HL-60 (cell line): ENCODE results near the gene PTGR3.

Experiments used
- GABPA ChIP-seq: IDR thresholded peaks from 2 replicates; pipeline ENCODE4 v1.6.1; 2012; ENCODE audit warnings: low read depth
- POLR2AphosphoS5 ChIP-seq: IDR thresholded peaks from 2 replicates; pipeline ENCODE4 v1.6.1; 2012; ENCODE audit warnings: low read depth
- TF ChIP-seq, protein P1 (sequence below): IDR thresholded peaks from one replicate; pipeline ENCODE4 v1.5.1; 2011; ENCODE audit warnings: low read length, control low read depth, inconsistent platforms; ENCODE audit not compliant: insufficient read depth
- TF ChIP-seq, protein P2 (sequence below): IDR thresholded peaks from 2 replicates; pipeline ENCODE4 v1.6.1; 2012; ENCODE audit warnings: low read depth; ENCODE audit not compliant: insufficient replicate concordance

DNA sequence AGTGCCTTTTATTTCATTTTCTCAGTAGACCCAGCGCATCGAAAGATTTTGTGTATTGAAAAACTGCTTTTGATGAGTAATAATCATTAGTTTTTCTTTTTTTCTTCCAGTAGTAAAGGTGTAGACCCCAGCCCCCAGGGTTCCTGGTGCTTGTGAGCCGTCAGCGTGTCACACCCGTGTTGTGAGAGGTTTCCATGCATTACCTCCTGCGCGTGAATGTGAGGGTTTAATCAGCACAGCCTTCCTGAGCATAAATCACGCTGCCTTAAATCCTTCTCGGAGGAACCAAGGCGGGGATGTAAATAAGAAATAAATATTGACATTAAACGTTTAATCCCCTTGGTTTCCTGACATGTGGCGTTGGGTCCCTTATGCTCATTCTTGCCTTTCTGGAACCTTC is 26.0 kb upstream of the PTGR3 start:
- TF ChIP-seq, protein P1, sequence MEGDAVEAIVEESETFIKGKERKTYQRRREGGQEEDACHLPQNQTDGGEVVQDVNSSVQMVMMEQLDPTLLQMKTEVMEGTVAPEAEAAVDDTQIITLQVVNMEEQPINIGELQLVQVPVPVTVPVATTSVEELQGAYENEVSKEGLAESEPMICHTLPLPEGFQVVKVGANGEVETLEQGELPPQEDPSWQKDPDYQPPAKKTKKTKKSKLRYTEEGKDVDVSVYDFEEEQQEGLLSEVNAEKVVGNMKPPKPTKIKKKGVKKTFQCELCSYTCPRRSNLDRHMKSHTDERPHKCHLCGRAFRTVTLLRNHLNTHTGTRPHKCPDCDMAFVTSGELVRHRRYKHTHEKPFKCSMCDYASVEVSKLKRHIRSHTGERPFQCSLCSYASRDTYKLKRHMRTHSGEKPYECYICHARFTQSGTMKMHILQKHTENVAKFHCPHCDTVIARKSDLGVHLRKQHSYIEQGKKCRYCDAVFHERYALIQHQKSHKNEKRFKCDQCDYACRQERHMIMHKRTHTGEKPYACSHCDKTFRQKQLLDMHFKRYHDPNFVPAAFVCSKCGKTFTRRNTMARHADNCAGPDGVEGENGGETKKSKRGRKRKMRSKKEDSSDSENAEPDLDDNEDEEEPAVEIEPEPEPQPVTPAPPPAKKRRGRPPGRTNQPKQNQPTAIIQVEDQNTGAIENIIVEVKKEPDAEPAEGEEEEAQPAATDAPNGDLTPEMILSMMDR, result no peak
- TF ChIP-seq, protein P2, sequence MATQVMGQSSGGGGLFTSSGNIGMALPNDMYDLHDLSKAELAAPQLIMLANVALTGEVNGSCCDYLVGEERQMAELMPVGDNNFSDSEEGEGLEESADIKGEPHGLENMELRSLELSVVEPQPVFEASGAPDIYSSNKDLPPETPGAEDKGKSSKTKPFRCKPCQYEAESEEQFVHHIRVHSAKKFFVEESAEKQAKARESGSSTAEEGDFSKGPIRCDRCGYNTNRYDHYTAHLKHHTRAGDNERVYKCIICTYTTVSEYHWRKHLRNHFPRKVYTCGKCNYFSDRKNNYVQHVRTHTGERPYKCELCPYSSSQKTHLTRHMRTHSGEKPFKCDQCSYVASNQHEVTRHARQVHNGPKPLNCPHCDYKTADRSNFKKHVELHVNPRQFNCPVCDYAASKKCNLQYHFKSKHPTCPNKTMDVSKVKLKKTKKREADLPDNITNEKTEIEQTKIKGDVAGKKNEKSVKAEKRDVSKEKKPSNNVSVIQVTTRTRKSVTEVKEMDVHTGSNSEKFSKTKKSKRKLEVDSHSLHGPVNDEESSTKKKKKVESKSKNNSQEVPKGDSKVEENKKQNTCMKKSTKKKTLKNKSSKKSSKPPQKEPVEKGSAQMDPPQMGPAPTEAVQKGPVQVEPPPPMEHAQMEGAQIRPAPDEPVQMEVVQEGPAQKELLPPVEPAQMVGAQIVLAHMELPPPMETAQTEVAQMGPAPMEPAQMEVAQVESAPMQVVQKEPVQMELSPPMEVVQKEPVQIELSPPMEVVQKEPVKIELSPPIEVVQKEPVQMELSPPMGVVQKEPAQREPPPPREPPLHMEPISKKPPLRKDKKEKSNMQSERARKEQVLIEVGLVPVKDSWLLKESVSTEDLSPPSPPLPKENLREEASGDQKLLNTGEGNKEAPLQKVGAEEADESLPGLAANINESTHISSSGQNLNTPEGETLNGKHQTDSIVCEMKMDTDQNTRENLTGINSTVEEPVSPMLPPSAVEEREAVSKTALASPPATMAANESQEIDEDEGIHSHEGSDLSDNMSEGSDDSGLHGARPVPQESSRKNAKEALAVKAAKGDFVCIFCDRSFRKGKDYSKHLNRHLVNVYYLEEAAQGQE, result no peak
- TF ChIP-seq POLR2AphosphoS5 (no peak), GABPA (no peak)
